ENCODE results near the gene PDE6B. TPM values are rescaled to one million over a fixed set of nuclear protein-coding genes. Genes with fewer than 3 reads are reported as not detected.

Gene PDE6B
- total RNA-seq, 4 donors from 2014 or later = not detected

DNA sequence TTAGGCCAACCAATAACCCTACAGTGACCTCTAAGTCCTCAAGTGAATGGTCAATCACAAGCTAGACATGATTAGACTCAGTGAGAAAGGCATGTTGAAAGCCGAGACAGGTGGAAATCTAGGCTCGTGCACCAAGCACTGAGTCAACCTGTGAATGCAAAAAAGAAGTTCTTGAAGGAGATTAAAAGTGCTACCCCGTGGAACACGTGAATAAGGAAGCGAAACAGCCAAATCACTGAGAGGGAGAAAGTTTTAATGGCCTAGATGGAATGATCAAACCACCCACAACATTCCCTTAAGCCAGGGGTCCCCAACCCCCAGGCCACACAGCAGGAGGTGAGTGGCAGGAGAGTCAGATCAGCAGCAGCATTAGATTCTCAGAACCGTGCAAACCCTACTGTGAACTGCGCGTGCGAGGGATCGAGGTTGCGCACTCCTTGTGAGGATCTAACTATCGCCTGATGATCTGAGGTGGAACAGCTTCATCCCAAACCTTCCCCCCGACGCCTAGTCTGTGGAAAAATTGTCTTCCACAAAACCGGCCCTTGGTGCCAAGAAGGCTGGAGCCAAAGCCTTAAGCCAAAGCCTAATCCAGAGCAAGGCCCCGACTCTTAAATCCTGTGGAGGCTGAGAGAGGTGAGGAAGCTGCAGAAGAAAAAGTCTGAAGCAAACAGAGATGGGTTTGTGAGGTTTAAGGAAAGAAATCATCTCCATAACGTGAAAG, 19.5 kb upstream of the PDE6B start:
- H3K4me1 ChIP-seq = no peaks in the 10 kb centered on the region
- H3K36me3 ChIP-seq = no peaks in the 10 kb centered on the region
- in situ Hi-C loops (cut with MboI; ENCODE audit: low sequenced_read_pairs in 4 of 4) = no loop called here
- no peak overlapping the region for H3K4me3 ChIP-seq
- no peaks in the 10 kb centered on the region for H3K27me3 ChIP-seq
- TF ChIP-seq POLR2A (IDR thresholded peaks at IDR 0.05) = no peak
- TF ChIP-seq, protein P1, sequence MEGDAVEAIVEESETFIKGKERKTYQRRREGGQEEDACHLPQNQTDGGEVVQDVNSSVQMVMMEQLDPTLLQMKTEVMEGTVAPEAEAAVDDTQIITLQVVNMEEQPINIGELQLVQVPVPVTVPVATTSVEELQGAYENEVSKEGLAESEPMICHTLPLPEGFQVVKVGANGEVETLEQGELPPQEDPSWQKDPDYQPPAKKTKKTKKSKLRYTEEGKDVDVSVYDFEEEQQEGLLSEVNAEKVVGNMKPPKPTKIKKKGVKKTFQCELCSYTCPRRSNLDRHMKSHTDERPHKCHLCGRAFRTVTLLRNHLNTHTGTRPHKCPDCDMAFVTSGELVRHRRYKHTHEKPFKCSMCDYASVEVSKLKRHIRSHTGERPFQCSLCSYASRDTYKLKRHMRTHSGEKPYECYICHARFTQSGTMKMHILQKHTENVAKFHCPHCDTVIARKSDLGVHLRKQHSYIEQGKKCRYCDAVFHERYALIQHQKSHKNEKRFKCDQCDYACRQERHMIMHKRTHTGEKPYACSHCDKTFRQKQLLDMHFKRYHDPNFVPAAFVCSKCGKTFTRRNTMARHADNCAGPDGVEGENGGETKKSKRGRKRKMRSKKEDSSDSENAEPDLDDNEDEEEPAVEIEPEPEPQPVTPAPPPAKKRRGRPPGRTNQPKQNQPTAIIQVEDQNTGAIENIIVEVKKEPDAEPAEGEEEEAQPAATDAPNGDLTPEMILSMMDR (IDR thresholded peaks at IDR 0.05 in 4 of 5, conservative IDR thresholded peaks at IDR 0.05 in 1 of 5) = no peak
- ATAC-seq (no peak), DNase-seq (no peak)
- no peak overlapping the region for H3K27ac ChIP-seq
- intact Hi-C loops (cut with DNase I; ENCODE audit: low total_unique reads) = no loop called here
- no peaks in the 10 kb centered on the region for H3K9me3 ChIP-seq

GRCh38 chr4:608236-608635, 17.1 kb upstream of the PDE6B start:
- DNase-seq = no peak

GRCh38 chr4:609400-610050, 15.8 kb upstream of the PDE6B start:
- DNase-seq = no peak
- intact Hi-C loops (cut with DNase I; ENCODE audit: low total_unique reads) = no loop called here
- no peak for ATAC-seq

More at GRCh38 chr4:608236-608635, 17.1 kb upstream of the PDE6B start:
- H3K4me1 ChIP-seq = no peaks in the 10 kb centered on the region
- TF ChIP-seq, protein P1 (IDR thresholded peaks at IDR 0.05 in 4 of 5, conservative IDR thresholded peaks at IDR 0.05 in 1 of 5) = no peak
- TF ChIP-seq POLR2A (IDR thresholded peaks at IDR 0.05) = no peak
- H3K27me3 ChIP-seq = no peaks in the 10 kb centered on the region
- no peak overlapping the region for H3K4me3 ChIP-seq
- H3K9me3 ChIP-seq = no peaks in the 10 kb centered on the region
- in situ Hi-C loops (cut with MboI; ENCODE audit: low sequenced_read_pairs in 4 of 4) (no loop called here), intact Hi-C loops (cut with DNase I; ENCODE audit: low total_unique reads) (no loop called here)
- no peaks in the 10 kb centered on the region for H3K36me3 ChIP-seq
- H3K27ac ChIP-seq = no peak overlapping the region
- ATAC-seq = no peak

GRCh38 chr4:610411-611261, 14.7 kb upstream of the PDE6B start:
- no peaks in the 10 kb centered on the region for H3K36me3 ChIP-seq
- ATAC-seq (no peak), DNase-seq (no peak)
- H3K27me3 ChIP-seq = no peaks in the 10 kb centered on the region
- no peak for TF ChIP-seq POLR2A (IDR thresholded peaks at IDR 0.05)
- TF ChIP-seq, protein P1 (IDR thresholded peaks at IDR 0.05 in 4 of 5, conservative IDR thresholded peaks at IDR 0.05 in 1 of 5) = no peak
- intact Hi-C loops (cut with DNase I; ENCODE audit: low total_unique reads) (no loop called here), in situ Hi-C loops (cut with MboI; ENCODE audit: low sequenced_read_pairs in 4 of 4) (no loop called here)
- no peak overlapping the region for H3K27ac ChIP-seq
- H3K4me3 ChIP-seq = no peak overlapping the region
- no peaks in the 10 kb centered on the region for H3K9me3 ChIP-seq
- no peaks in the 10 kb centered on the region for H3K4me1 ChIP-seq

More at GRCh38 chr4:609400-610050, 15.8 kb upstream of the PDE6B start:
- TF ChIP-seq POLR2A (IDR thresholded peaks at IDR 0.05) = no peak
- TF ChIP-seq, protein P1 (IDR thresholded peaks at IDR 0.05 in 4 of 5, conservative IDR thresholded peaks at IDR 0.05 in 1 of 5) = no peak
- Histone ChIP-seq H3K27ac (no peak overlapping the region), H3K4me3 (no peak overlapping the region), H3K9me3 (no peaks in the 10 kb centered on the region), H3K36me3 (no peaks in the 10 kb centered on the region), H3K4me1 (no peaks in the 10 kb centered on the region), H3K27me3 (no peaks in the 10 kb centered on the region)
- in situ Hi-C loops (cut with MboI; ENCODE audit: low sequenced_read_pairs in 4 of 4) = no loop called here

Data from gastrocnemius medialis (tissue), 4 donors.